GM23338 (cell line): ENCODE results near the gene PDE10A. TPM values are rescaled to one million over a fixed set of nuclear protein-coding genes. Genes with fewer than 3 reads are reported as not detected.

ENCODE experiments used
- ATAC-seq: fragments of 200-7000 bp; cut with Tn5 transposase; 3 replicates; pipeline ENCODE4 v1.9.1; 2020
- DNase-seq: peaks from one replicate; pipeline ENCODE4 v3.0.0-alpha.2; 2015; ENCODE audit warnings: low spot score
- H2AFZ ChIP-seq: fragments of 200-600 bp; sonication (generic); 2 replicates; pipeline ENCODE4 v1.8.0; 2016; ENCODE audit warnings: antibody characterized with exemption, mild to moderate bottlenecking, moderate library complexity
- H3F3A ChIP-seq: fragments of 200-600 bp; sonication (generic); replicated peaks from 2 replicates; pipeline ENCODE4 v1.8.0; 2017; ENCODE audit warnings: antibody characterized with exemption, mixed run types, low read depth
- H3K27ac ChIP-seq: fragments of 200-600 bp; sonication (generic); 2 replicates; pipeline ENCODE4 v1.6.1; 2016; ENCODE audit warnings: low read depth
- H3K27me3 ChIP-seq: fragments of 200-600 bp; sonication (generic); 2 replicates; pipeline ENCODE4 v1.8.0; 2016; ENCODE audit warnings: mild to moderate bottlenecking, mixed run types, moderate library complexity; ENCODE audit not compliant: insufficient read depth
- H3K36me3 ChIP-seq: fragments of 200-600 bp; sonication (generic); 2 replicates; pipeline ENCODE4 v1.8.0; 2016; ENCODE audit warnings: mild to moderate bottlenecking; ENCODE audit not compliant: insufficient read depth
- H3K4me1 ChIP-seq: fragments of 200-600 bp; sonication (generic); 2 replicates; pipeline ENCODE4 v1.8.0; 2016; ENCODE audit warnings: mild to moderate bottlenecking, moderate library complexity; ENCODE audit not compliant: insufficient read depth
- H3K4me2 ChIP-seq: fragments of 200-600 bp; sonication (generic); 2 replicates; pipeline ENCODE4 v1.7.1; 2017; ENCODE audit warnings: mixed run types
- H3K4me3 ChIP-seq: fragments of 200-600 bp; sonication (generic); 2 replicates; pipeline ENCODE4 v1.6.1; 2016; ENCODE audit warnings: mixed run types
- H3K79me2 ChIP-seq: fragments of 200-600 bp; sonication (generic); replicated peaks from 2 replicates; pipeline ENCODE4 v1.8.0; 2017; ENCODE audit warnings: mild to moderate bottlenecking; ENCODE audit not compliant: insufficient read depth
- H3K9me2 ChIP-seq: fragments of 200-600 bp; sonication (generic); 2 replicates; pipeline ENCODE4 v1.8.0; 2017; ENCODE audit not compliant: insufficient read depth
- H4K20me1 ChIP-seq: fragments of 200-600 bp; sonication (generic); replicated peaks from 2 replicates; pipeline ENCODE4 v1.8.0; 2017; ENCODE audit warnings: mild to moderate bottlenecking; ENCODE audit not compliant: insufficient read depth
- H3K27ac Mint-ChIP-seq: 2 replicates; pipeline ENCODE4 v1.8.0; 2020; ENCODE audit warnings: inconsistent platforms, mild to moderate bottlenecking, moderate library complexity, mixed read lengths
- H3K27me3 Mint-ChIP-seq: 3 replicates; pipeline ENCODE4 v1.8.0; 2022; ENCODE audit warnings: low read depth, mild to moderate bottlenecking, moderate library complexity, mixed read lengths, inconsistent platforms; ENCODE audit not compliant: insufficient read depth, poor library complexity
- H3K36me3 Mint-ChIP-seq: 3 replicates; pipeline ENCODE4 v1.8.0; 2021; ENCODE audit warnings: low read depth, mild to moderate bottlenecking, inconsistent platforms, moderate library complexity, mixed read lengths
- H3K4me1 Mint-ChIP-seq: 3 replicates; pipeline ENCODE4 v1.8.0; 2020; ENCODE audit warnings: mild to moderate bottlenecking, inconsistent platforms, mixed read lengths
- H3K4me3 Mint-ChIP-seq: 3 replicates; pipeline ENCODE4 v1.8.0; 2021; ENCODE audit warnings: moderate library complexity, mild to moderate bottlenecking, inconsistent platforms, mixed read lengths
- H3K9me3 Mint-ChIP-seq: 3 replicates; pipeline ENCODE4 v1.8.0; 2020; ENCODE audit warnings: moderate library complexity, mild to moderate bottlenecking, inconsistent platforms, mixed read lengths
- CREB1 ChIP-seq: fragments of 250-450 bp; sonication (Bioruptor Pico); IDR thresholded peaks from 2 replicates; pipeline ENCODE4 v1.5.0; 2020; ENCODE audit warnings: low read depth, mild to moderate bottlenecking, moderate library complexity
- ETS1 ChIP-seq: IDR thresholded peaks from 2 replicates; pipeline ENCODE4 v1.6.1; 2016; ENCODE audit warnings: antibody characterized with exemption
- EZH2phosphoT487 ChIP-seq: fragments of 200-600 bp; sonication (generic); IDR thresholded peaks from one replicate; pipeline ENCODE4 v1.8.1; 2018; ENCODE audit warnings: antibody characterized with exemption; ENCODE audit not compliant: unreplicated experiment
- JUNB ChIP-seq: IDR thresholded peaks from one replicate; pipeline ENCODE4 v1.6.1; 2016; ENCODE audit warnings: antibody characterized with exemption; ENCODE audit not compliant: unreplicated experiment
- NANOG ChIP-seq: IDR thresholded peaks from 2 replicates; pipeline ENCODE4 v1.6.1; 2016; ENCODE audit warnings: antibody characterized with exemption, borderline replicate concordance
- POLR2AphosphoS5 ChIP-seq: IDR thresholded peaks from 2 replicates; pipeline ENCODE4 v1.6.1; 2016; ENCODE audit warnings: antibody characterized with exemption, low read depth
- STAT1 ChIP-seq: IDR thresholded peaks from one replicate; pipeline ENCODE4 v1.6.1; 2016; ENCODE audit warnings: antibody characterized with exemption; ENCODE audit not compliant: unreplicated experiment
- ZNF114 ChIP-seq: fragments of 250-450 bp; sonication (Bioruptor Pico); IDR thresholded peaks from 2 replicates; pipeline ENCODE4 v1.5.0; 2020; ENCODE audit warnings: mild to moderate bottlenecking, moderate library complexity
- ZNF462 ChIP-seq: fragments of 250-450 bp; sonication (Bioruptor Pico); IDR thresholded peaks from 2 replicates; pipeline ENCODE4 v1.5.0; 2020; ENCODE audit warnings: mild to moderate bottlenecking, moderate library complexity
- polyA plus RNA-seq: library from polyadenylated mRNA; unstranded; fragments of >200 nt; fragmentation: Nextera tagmentation; extraction: Ambion mirVana; gene quantifications from 2 replicates; pipeline ENCODE4 v1.2.1, GENCODE V29; 2016
- total RNA-seq: library from RNA; depleted of rRNA; stranded (reverse); fragments of >200 nt; shearing (Covaris generic); gene quantifications from 2 replicates; pipeline ENCODE4 v1.2.3, GENCODE V29; 2014
- TF ChIP-seq, protein P1 (sequence below), 2 experiments: fragments of 200-600 bp in 1 of 2; sonication (generic) in 1 of 2; conservative IDR thresholded peaks; 2 replicates each; pipeline versions ENCODE4 v1.5.1 to v1.6.1; 2016 to 2017; ENCODE audit warnings: antibody characterized with exemption in 2 of 2, low read depth in 2 of 2, mild to moderate bottlenecking in 2 of 2, moderate library complexity in 1 of 2

The PDE10A gene
- total and polyA plus RNA-seq, 2 experiments from 2014 or later, result 0.50 to 3.9 TPM

- Mint-ChIP-seq H3K4me3 (no peak overlapping the region), H3K36me3 (no peaks in the 10 kb centered on the region; the same call in 2 of the 3 replicates), H3K27ac (no peak overlapping the region), H3K9me3 (no peaks in the 10 kb centered on the region), H3K27me3 (peaks cover 3% of the 10 kb centered on the region), H3K4me1 (peaks cover 18% of the 10 kb centered on the region)
- no peak for DNase-seq
- TF ChIP-seq ZNF114 (no peak), ZNF462 (CRISPR knock-in tag) (no peak)
- no peaks in the 10 kb centered on the region for H4K20me1 ChIP-seq
- H3K79me2 ChIP-seq, result no peaks in the 10 kb centered on the region
- no peak overlapping the region for H3K4me2 ChIP-seq
- H2AFZ ChIP-seq, result no peak overlapping the region
- H3K4me1 ChIP-seq, result peaks cover 5% of the 10 kb centered on the region; the same call in 1 of the 2 replicates
- no peak overlapping the region for H3K4me3 ChIP-seq
- no peak overlapping the region for H3K27ac ChIP-seq
- no peaks in the 10 kb centered on the region for H3K27me3 ChIP-seq
- no peaks in the 10 kb centered on the region for H3K36me3 ChIP-seq
- H3K9me2 ChIP-seq, result no peaks in the 10 kb centered on the region
- no peak for ATAC-seq
- no peaks in the 10 kb centered on the region for H3F3A ChIP-seq
These were observed 38.0 kb downstream of the PDE10A start for GRCh38 chr6:165624871-165625639.

DNA sequence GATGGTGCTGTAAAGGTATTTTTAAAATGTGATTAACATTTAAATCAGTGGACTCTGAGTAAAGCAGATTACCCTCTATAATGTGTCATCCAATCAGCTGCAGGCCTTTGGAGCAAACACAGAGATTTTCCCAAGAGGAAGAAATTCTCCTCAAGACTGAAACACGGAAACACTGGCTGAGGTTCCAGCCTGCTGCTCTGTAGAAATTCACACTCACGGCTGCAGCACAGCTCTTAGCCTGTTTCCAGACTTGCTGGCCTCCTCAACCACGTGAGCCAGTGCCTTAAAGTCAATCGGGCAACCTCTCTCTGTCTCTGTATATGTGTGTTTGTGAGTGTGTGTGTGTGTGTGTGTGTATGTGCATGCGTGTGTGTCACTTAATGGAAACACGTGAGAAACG lies 41.1 kb downstream of the PDE10A start:
- no peak overlapping the region for H3K27ac ChIP-seq
- no peak for DNase-seq
- H3K79me2 ChIP-seq, result no peaks in the 10 kb centered on the region
- no peaks in the 10 kb centered on the region for H3F3A ChIP-seq
- no peaks in the 10 kb centered on the region for H3K36me3 ChIP-seq
- no peak overlapping the region for H3K4me3 ChIP-seq
- H3K27ac Mint-ChIP-seq, result no peak overlapping the region
- H3K4me1 Mint-ChIP-seq, result peaks cover 10% of the 10 kb centered on the region
- no peaks in the 10 kb centered on the region; the same call in 1 of the 2 replicates for H3K9me2 ChIP-seq
- H4K20me1 ChIP-seq, result no peaks in the 10 kb centered on the region
- peaks cover 5% of the 10 kb centered on the region for H3K4me1 ChIP-seq
- ATAC-seq, result no peak
- no peak overlapping the region for H3K4me3 Mint-ChIP-seq
- H3K4me2 ChIP-seq, result no peak overlapping the region
- no peaks in the 10 kb centered on the region for H3K9me3 Mint-ChIP-seq
- H3K36me3 Mint-ChIP-seq, result no peaks in the 10 kb centered on the region; the same call in 2 of the 3 replicates
- H3K27me3 ChIP-seq, result no peaks in the 10 kb centered on the region
- no peak overlapping the region for H2AFZ ChIP-seq
- H3K27me3 Mint-ChIP-seq, result peaks cover 3% of the 10 kb centered on the region
- TF ChIP-seq NANOG, result no peak
- no peak for TF ChIP-seq STAT1
- TF ChIP-seq POLR2AphosphoS5, result no peak
- no peak for TF ChIP-seq JUNB
- no peak for TF ChIP-seq CREB1 (CRISPR knock-in tag)
- no peak for TF ChIP-seq ETS1
- TF ChIP-seq ZNF114, result no peak
- no peak for TF ChIP-seq EZH2phosphoT487
- TF ChIP-seq, protein P1, sequence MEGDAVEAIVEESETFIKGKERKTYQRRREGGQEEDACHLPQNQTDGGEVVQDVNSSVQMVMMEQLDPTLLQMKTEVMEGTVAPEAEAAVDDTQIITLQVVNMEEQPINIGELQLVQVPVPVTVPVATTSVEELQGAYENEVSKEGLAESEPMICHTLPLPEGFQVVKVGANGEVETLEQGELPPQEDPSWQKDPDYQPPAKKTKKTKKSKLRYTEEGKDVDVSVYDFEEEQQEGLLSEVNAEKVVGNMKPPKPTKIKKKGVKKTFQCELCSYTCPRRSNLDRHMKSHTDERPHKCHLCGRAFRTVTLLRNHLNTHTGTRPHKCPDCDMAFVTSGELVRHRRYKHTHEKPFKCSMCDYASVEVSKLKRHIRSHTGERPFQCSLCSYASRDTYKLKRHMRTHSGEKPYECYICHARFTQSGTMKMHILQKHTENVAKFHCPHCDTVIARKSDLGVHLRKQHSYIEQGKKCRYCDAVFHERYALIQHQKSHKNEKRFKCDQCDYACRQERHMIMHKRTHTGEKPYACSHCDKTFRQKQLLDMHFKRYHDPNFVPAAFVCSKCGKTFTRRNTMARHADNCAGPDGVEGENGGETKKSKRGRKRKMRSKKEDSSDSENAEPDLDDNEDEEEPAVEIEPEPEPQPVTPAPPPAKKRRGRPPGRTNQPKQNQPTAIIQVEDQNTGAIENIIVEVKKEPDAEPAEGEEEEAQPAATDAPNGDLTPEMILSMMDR (conservative IDR thresholded peaks at IDR 0.05; ENCODE audit: low read depth in 2 of 2), result no peak
